Bone marrow (tissue), 2 donors: Measurements from ENCODE around the gene PNMA8A.

ENCODE experiments used
- DNase-seq, 2 donors: peaks; one replicate each; lab custom pipeline; 2025; lab: John Stamatoyannopoulos, UW

The PNMA8A gene

GRCh38 chr19:46427518-46428045 lies 43.8 kb downstream of the PNMA8A start:
- no peak for DNase-seq

DNA sequence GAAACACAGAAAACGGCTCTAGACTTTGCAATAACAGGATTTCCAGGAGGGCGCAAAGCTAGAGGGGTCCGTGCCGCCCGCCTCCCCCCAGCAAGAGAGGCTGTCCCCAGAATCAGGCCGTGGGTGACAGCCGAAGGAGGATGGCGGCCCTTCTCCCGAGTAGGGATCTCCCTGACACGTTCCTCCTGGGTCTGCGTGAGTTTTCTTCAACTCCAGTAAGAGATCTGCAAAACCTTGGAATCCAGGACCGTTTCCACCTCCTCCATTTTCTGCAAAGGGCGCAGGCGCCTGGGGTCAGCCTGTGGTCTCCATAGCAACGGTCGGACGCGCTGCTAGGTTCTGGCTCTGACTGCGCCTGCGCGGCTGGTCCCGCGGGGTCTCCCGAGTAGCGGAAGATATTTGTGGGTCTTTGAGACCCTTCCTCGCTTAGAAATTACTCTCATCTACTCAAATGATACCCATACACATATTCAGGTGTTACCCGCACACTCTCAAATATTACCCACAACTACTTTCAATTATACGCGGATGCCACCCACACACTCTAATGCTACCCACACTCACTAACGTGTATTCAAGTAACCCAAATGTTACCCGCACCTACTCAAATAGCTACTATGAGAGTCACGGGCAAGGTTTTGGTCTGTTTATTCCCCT lies 44.7 kb downstream of the PNMA8A start:
- no peak for DNase-seq

DNA sequence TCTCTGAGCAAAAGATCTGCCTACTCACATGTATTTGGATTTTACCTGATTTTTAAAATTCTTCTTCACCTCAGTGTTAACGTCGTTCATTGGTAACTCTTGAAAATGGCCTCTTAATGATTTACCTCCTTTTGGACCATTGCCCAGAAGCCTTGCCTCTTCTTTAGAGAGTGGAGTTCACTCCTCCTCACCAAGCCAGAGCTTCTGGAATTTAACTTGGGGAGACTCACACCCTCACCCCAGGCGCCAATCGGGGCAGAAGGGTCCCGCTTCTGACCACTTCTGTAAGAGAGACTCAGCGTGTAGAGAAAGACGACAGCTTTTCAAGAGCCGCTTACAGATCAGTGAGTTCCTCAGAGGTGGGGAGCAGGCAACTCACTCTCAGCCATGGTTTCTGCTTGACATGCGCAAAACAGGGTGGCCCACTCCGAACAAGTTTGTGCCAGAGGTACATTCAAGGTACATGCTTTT lies 45.3 kb downstream of the PNMA8A start:
- no peak for DNase-seq

DNA sequence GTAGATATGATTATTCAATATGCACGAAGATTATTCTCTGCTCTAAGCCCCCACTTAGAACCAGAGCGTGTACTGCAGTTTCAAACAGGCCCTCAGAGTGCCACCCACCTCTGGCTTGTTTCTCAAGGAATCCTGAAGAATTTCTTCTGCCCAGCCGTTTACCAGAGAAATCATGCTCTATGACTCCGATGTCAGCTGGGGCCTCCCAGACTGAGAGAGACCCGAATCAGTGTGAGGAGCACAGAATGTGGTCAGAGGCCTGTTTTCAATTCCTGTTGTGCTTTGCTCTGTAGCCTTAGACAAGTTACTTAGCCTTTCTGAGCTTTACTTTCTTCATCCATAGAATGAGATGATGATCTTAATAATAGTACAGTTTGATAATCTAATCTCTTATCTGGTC lies 48.2 kb downstream of the PNMA8A start:
- DNase-seq: no peak

DNA sequence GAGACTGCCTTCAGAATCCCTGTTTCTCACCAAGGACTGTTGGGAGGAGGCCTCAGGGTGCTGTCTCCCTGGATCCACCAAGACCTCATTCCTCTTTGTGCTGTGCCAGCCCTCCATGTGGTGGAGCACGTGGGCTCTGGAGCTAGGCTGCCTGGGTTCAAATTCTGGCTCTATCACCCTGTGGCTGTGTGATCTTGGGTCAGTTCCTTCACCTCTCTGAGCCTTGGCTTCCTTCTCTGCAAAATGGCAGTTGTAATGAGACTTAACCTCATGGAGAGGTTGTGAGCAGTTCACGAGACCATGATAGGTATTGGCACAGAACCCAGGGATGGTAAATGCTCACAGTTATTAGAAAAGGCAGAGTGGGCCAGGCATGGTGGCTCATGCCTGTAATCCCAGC lies 49.0 kb downstream of the PNMA8A start:
- DNase-seq: no peak

GRCh38 chr19:46420056-46420455 lies 51.3 kb downstream of the PNMA8A start:
- no peak for DNase-seq
